ENCODE measurements around the gene KLHL36.
A peak's percentile ranks its signal among the peaks of the same experiment; 100 is the strongest.
"Not testable (repeated sequence)": the region's sequence is repeated elsewhere in the genome, so short reads cannot be mapped to it uniquely, and the experiment has no call there.

KLHL36 gene

GRCh38 chr16:84616515-84616914 is 31.8 kb upstream of the KLHL36 start:
- DNase-seq (ENCODE audit: low spot score), result no peak

- no peak for DNase-seq (ENCODE audit: low spot score)
These were observed 31.1 kb upstream of the KLHL36 start for GRCh38 chr16:84617041-84617790.

GRCh38 chr16:84617791-84618580 is 30.3 kb upstream of the KLHL36 start, which contains the start of gene COTL1:
COTL1 (minus strand) TSS chr16:84618078; CDS start chr16:84617914, 164 bp downstream.
- DNase-seq (ENCODE audit: low spot score), result peak; percentile 93

GRCh38 chr16:84618581-84619460 is 29.5 kb upstream of the KLHL36 start:
- DNase-seq (ENCODE audit: low spot score), result no peak

GRCh38 chr16:84620913-84621312 is 27.4 kb upstream of the KLHL36 start:
- DNase-seq (ENCODE audit: low spot score), result not testable (repeated sequence)

GRCh38 chr16:84625556-84625955 is 22.8 kb upstream of the KLHL36 start:
- DNase-seq (ENCODE audit: low spot score), result no peak

- no peak for DNase-seq (ENCODE audit: low spot score)
These were observed 20.0 kb upstream of the KLHL36 start for GRCh38 chr16:84628226-84628731.

GRCh38 chr16:84629580-84629979 is 18.7 kb upstream of the KLHL36 start:
- DNase-seq (ENCODE audit: low spot score), result no peak

- DNase-seq (ENCODE audit: low spot score), result no peak
These were observed 18.3 kb upstream of the KLHL36 start for GRCh38 chr16:84630009-84630408.

- DNase-seq (ENCODE audit: low spot score), result no peak
These were observed 17.7 kb upstream of the KLHL36 start for GRCh38 chr16:84630446-84631152.

GRCh38 chr16:84631153-84631466 is 17.2 kb upstream of the KLHL36 start:
- no peak for DNase-seq (ENCODE audit: low spot score)

- DNase-seq (ENCODE audit: low spot score), result no peak
These were observed 16.4 kb upstream of the KLHL36 start for GRCh38 chr16:84631886-84632285.

- not testable (repeated sequence) for DNase-seq (ENCODE audit: low spot score)
These were observed 15.4 kb upstream of the KLHL36 start for GRCh38 chr16:84632862-84633261.

GRCh38 chr16:84633622-84634021 is 14.7 kb upstream of the KLHL36 start:
- peak; percentile 42 for DNase-seq (ENCODE audit: low spot score)

GRCh38 chr16:84635702-84636101 is 12.6 kb upstream of the KLHL36 start:
- no peak for DNase-seq (ENCODE audit: low spot score)

GRCh38 chr16:84637709-84638108 is 10.6 kb upstream of the KLHL36 start:
- DNase-seq (ENCODE audit: low spot score), result no peak

- DNase-seq (ENCODE audit: low spot score), result no peak
These were observed 10.0 kb upstream of the KLHL36 start for GRCh38 chr16:84638231-84638806.

- no peak for DNase-seq (ENCODE audit: low spot score)
These were observed 8.2 kb upstream of the KLHL36 start for GRCh38 chr16:84640145-84640544.

GRCh38 chr16:84641643-84642358 is 6.5 kb upstream of the KLHL36 start:
- no peak for DNase-seq (ENCODE audit: low spot score)

- no peak for DNase-seq (ENCODE audit: low spot score)
These were observed 5.1 kb upstream of the KLHL36 start for GRCh38 chr16:84643180-84643583.

- DNase-seq (ENCODE audit: low spot score), result no peak
These were observed 4.6 kb upstream of the KLHL36 start for GRCh38 chr16:84643674-84644073.

Measured in pons (tissue), 1 donor.